ENCODE data around the gene ACER2.

DNA sequence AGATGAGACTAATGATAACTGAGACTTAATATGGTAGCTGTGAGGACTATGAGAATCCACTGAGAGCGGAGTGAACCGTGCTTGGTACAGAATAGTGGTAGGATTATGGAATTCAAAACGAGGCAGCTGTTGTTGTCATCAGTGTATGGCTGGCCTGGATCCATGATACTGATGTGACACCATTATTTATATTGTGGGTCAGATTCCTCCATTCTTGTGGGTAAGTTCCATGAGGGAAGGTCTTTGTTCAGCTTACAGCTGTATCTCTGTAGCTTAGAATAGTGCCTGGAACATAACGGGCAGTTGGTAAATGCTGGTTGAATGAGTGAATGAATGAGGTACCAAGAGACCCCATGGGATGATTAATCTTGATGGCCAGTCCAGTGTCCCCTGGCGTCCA, 61.8 kb downstream of the ACER2 start:
- TF ChIP-seq, protein P1, sequence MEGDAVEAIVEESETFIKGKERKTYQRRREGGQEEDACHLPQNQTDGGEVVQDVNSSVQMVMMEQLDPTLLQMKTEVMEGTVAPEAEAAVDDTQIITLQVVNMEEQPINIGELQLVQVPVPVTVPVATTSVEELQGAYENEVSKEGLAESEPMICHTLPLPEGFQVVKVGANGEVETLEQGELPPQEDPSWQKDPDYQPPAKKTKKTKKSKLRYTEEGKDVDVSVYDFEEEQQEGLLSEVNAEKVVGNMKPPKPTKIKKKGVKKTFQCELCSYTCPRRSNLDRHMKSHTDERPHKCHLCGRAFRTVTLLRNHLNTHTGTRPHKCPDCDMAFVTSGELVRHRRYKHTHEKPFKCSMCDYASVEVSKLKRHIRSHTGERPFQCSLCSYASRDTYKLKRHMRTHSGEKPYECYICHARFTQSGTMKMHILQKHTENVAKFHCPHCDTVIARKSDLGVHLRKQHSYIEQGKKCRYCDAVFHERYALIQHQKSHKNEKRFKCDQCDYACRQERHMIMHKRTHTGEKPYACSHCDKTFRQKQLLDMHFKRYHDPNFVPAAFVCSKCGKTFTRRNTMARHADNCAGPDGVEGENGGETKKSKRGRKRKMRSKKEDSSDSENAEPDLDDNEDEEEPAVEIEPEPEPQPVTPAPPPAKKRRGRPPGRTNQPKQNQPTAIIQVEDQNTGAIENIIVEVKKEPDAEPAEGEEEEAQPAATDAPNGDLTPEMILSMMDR (IDR thresholded peaks at IDR 0.05; ENCODE audit: low read length): no peak
- TF ChIP-seq EZH2 (IDR thresholded peaks at IDR 0.05; ENCODE audit: borderline replicate concordance, low read length): no peak
